Nephron progenitor cell (in vitro differentiated cells): ENCODE data around the gene MRPS23.

Experiments
- DNase-seq: peaks from one replicate; pipeline ENCODE4 v3.0.0; 2021
- H3K27ac Mint-ChIP-seq: 2 replicates; pipeline ENCODE4 v1.8.0; 2021; ENCODE audit warnings: mild to moderate bottlenecking, moderate library complexity, mixed read lengths
- H3K27me3 Mint-ChIP-seq: 2 replicates; pipeline ENCODE4 v1.8.0; 2021; ENCODE audit warnings: mild to moderate bottlenecking, low read depth, mixed read lengths; ENCODE audit not compliant: poor library complexity
- H3K36me3 Mint-ChIP-seq: 2 replicates; pipeline ENCODE4 v1.8.0; 2021; ENCODE audit warnings: low read depth, mixed read lengths
- H3K4me1 Mint-ChIP-seq: 2 replicates; pipeline ENCODE4 v1.8.0; 2021; ENCODE audit warnings: mixed read lengths
- H3K4me3 Mint-ChIP-seq: 2 replicates; pipeline ENCODE4 v1.8.0; 2021; ENCODE audit warnings: mild to moderate bottlenecking, moderate library complexity, mixed read lengths
- H3K9me3 Mint-ChIP-seq: 2 replicates; pipeline ENCODE4 v1.8.0; 2021; ENCODE audit warnings: mild to moderate bottlenecking, moderate library complexity, mixed read lengths
- TF ChIP-seq, protein P1 (sequence below): fragments of 200-600 bp; sonication (generic); IDR thresholded peaks from 2 replicates; pipeline ENCODE4 v1.5.0; 2021; ENCODE audit warnings: antibody characterized with exemption

Gene MRPS23

DNA sequence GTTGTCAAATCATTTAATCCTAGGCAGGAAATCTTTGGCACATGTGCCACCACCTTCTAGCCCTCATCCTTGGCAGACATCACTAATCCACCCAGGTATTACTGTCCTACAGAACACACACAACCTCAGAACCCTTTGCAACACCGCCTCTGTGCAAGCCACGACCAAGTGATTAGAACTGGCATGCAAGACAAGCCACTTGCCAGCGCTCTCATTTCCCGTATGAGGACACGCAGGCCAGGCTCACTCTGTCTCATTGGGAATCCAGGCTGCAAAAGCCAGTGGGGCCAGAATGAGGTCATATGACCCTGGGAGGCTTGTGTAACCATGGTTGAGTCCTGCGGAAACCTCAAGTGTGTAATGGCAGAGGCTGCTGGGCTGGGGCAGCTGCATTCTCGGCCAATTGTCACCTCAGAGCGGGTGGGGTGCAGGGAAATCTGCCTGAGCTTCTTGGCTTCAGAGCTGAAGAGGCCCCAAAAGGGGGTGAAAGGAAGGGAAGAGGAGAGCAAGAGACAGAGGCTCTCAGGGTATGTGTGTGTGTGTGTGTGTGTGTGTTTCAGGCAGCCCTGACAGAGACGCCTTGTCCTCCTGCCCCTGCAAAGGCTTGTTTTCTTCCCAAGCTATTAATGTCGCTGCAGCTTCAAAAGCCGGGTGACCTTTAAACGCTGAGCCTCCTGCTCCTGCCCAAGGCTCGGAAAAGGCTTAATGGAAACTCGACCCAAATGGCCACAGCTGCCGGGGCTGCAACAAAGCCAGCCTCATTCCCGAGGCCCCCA is 43.2 kb upstream of the MRPS23 start:
- H3K27me3 Mint-ChIP-seq = peaks cover 4% of the 10 kb centered on the region
- H3K27ac Mint-ChIP-seq = peak overlapping the region; percentile 100
- no peaks in the 10 kb centered on the region for H3K9me3 Mint-ChIP-seq
- TF ChIP-seq, protein P1, sequence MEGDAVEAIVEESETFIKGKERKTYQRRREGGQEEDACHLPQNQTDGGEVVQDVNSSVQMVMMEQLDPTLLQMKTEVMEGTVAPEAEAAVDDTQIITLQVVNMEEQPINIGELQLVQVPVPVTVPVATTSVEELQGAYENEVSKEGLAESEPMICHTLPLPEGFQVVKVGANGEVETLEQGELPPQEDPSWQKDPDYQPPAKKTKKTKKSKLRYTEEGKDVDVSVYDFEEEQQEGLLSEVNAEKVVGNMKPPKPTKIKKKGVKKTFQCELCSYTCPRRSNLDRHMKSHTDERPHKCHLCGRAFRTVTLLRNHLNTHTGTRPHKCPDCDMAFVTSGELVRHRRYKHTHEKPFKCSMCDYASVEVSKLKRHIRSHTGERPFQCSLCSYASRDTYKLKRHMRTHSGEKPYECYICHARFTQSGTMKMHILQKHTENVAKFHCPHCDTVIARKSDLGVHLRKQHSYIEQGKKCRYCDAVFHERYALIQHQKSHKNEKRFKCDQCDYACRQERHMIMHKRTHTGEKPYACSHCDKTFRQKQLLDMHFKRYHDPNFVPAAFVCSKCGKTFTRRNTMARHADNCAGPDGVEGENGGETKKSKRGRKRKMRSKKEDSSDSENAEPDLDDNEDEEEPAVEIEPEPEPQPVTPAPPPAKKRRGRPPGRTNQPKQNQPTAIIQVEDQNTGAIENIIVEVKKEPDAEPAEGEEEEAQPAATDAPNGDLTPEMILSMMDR = peak; percentile 9
- no peaks in the 10 kb centered on the region for H3K36me3 Mint-ChIP-seq
- peak; percentile 39 for DNase-seq
- peaks cover 76% of the 10 kb centered on the region for H3K4me1 Mint-ChIP-seq
- peak overlapping the region; percentile 74 for H3K4me3 Mint-ChIP-seq

DNA sequence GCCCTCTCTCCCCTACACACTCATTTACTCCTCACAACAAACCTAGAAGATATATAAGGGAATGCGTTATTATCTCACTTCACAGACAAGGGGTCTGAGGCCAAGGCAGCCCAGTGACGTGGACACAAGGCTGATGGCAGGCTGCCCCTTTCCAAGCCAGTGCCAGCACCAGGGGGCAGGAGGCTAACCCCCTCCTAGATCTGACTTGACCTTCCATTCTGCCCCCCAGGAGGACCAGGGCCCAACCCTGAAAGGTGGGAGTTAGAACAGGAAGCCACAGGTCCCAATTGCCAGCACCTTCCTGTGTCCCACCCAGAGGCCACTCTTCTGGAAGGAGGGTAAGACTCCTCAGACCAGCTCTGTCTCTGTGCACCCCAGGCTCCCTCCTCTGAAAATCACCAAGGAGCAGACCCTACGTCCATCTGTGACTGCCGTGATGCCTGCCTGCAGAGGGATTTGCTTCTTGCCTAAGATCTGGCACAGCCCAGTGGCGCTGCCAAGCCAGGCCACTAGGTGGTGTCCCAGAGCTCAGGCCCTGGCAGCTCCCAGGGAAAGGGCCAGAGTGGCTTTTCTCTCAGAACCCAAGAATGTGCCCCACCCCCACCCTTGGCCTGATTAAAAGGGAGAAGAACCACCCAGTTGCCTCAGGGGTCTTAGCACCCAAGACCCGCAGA is 42.4 kb upstream of the MRPS23 start:
- Mint-ChIP-seq H3K27me3 (peaks cover 4% of the 10 kb centered on the region), H3K4me1 (peaks cover 74% of the 10 kb centered on the region), H3K27ac (peak overlapping the region; percentile 100), H3K4me3 (peak overlapping the region; percentile 74), H3K9me3 (no peaks in the 10 kb centered on the region), H3K36me3 (no peaks in the 10 kb centered on the region)
- TF ChIP-seq, protein P1 = peak; percentile 89
- DNase-seq = peak; percentile 88

DNA sequence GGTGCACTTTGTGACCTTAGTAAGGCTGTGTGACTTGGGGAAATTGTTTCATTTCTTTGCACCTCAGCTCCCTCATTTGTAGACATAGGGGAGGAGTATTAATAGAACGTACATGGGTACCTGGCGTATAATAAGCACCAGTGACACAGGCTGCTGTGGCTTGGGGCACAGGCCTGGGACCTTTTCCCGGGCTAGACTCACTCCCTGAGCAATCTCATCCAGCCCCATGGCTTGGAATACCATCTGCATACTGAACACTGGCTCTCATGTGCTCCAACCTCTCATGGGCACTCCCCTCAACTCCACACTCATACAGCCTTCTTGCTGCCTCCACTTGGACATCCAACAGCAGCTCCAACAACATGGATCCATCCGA is 41.0 kb upstream of the MRPS23 start:
- DNase-seq = no peak
- Mint-ChIP-seq H3K4me1 (peaks cover 68% of the 10 kb centered on the region), H3K36me3 (no peaks in the 10 kb centered on the region), H3K27me3 (peaks cover 4% of the 10 kb centered on the region), H3K4me3 (no peak overlapping the region), H3K27ac (no peak overlapping the region), H3K9me3 (no peaks in the 10 kb centered on the region)
- TF ChIP-seq, protein P1 = no peak

DNA sequence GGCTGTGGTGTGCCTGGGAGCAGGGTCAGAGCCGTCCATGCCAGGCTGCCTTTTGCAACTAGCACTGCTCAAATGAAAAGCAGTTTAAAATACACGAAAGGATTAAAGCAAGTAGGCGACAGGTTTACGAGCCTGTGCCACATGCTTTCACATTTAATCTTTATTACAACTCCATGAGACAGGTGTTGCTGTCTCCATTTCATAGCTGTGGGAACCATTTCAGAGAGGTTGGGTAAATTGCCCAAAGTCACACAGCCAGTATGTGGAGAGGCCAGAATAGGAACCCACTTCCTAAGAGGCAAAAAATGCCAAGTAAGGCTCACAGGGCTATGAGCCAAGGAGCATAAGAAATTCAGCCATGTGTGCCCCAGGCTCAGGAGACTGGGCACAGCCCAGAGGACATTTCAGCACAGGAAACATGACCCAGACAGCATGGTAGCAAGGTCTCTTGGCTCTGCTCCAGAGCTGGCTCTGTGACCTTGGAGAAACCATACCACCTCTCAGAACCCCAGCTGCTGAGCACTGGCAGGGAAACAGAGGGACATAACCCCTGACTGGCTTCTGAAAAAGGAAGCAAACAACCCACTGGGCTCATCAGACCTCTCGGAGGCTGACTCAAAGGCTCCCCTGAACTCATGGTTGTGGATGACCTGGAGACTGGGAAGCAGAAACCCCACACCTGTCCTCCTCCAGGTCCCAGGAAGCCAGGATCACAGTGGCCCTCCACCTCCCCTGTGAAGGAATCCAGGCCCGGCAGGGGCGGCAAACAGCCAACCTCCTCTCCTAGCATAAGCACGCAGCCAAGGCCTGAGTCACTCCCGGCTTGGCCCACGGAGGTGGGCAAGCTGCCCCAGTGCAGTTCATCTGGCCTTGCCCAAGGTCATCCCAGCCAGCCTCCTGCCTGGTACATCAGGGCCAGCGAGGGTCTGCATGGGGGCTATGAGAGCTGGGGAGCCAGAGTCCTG is 40.3 kb upstream of the MRPS23 start:
- H3K9me3 Mint-ChIP-seq = no peaks in the 10 kb centered on the region
- TF ChIP-seq, protein P1 = no peak
- no peak overlapping the region for H3K4me3 Mint-ChIP-seq
- no peak overlapping the region for H3K27ac Mint-ChIP-seq
- H3K27me3 Mint-ChIP-seq = peaks cover 4% of the 10 kb centered on the region
- DNase-seq = no peak
- peaks cover 63% of the 10 kb centered on the region for H3K4me1 Mint-ChIP-seq
- H3K36me3 Mint-ChIP-seq = no peaks in the 10 kb centered on the region

DNA sequence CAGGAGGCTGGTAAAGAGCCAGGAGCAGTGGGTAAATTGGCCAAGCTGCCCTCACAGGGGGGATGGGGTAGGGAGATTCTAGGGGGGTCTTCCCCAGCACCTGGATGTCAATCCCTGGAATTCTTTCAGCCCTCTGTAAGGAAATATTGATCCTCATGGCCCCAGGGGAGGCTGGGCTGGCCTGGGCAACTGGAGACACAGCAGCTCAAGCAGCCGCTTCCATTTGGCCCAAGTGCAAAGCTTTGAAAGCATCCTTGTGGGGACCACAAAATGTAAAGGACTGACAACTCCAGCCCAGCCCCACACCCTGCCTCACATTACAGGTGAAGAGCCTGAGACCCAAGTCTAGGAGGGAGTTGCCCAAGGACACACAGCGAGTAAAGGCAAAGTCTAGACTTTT is 39.4 kb upstream of the MRPS23 start:
- Mint-ChIP-seq H3K27me3 (peaks cover 4% of the 10 kb centered on the region), H3K4me3 (no peak overlapping the region), H3K36me3 (peaks cover 8% of the 10 kb centered on the region), H3K9me3 (no peaks in the 10 kb centered on the region), H3K27ac (no peak overlapping the region), H3K4me1 (peaks cover 63% of the 10 kb centered on the region)
- TF ChIP-seq, protein P1 = no peak
- DNase-seq = no peak
